ENCODE measurements around the gene TES.

GRCh38 chr7:116226664-116227063 lies 16.3 kb downstream of the TES start:
- no peak for TF ChIP-seq JUNB (IDR thresholded peaks at IDR 0.05; ENCODE audit: unreplicated experiment)
- TF ChIP-seq EZH2phosphoT487 (IDR thresholded peaks at IDR 0.05; ENCODE audit: unreplicated experiment): no peak
